K562 (cell line): ENCODE results near the gene SLC25A18. TPM values are rescaled to one million over a fixed set of nuclear protein-coding genes. Genes with fewer than 3 reads are reported as not detected.

Experiments used
- ASH1L ChIP-seq: fragments of 450-650 bp; IDR thresholded peaks from 2 replicates; pipeline ENCODE4 v1.6.1; 2018; ENCODE audit warnings: borderline replicate concordance, mild to moderate bottlenecking, low read depth; ENCODE audit not compliant: partially characterized antibody
- FOXJ2 ChIP-seq: fragments of 200-800 bp; sonication (Bioruptor generic); IDR thresholded peaks from 2 replicates; pipeline ENCODE4 v1.6.1; 2016; ENCODE audit warnings: missing genetic modification characterization, missing compliant biosample characterization
- HES1 ChIP-seq: fragments of 450-650 bp; IDR thresholded peaks from 2 replicates; pipeline ENCODE4 v1.6.1; 2016; ENCODE audit warnings: low read depth, mild to moderate bottlenecking, moderate library complexity
- NCOA6 ChIP-seq: fragments of 450-650 bp; IDR thresholded peaks from 2 replicates; pipeline ENCODE4 v1.6.1; 2017; ENCODE audit warnings: mild to moderate bottlenecking
- POLR2G ChIP-seq: fragments of 200-400 bp; formaldehyde crosslinking; IDR thresholded peaks from 2 replicates; pipeline ENCODE4 v1.6.1; 2017; ENCODE audit warnings: low read depth, mild to moderate bottlenecking, antibody characterized with exemption, low read length, moderate library complexity
- PREB ChIP-seq: sonication (generic); formaldehyde crosslinking; IDR thresholded peaks from 2 replicates; pipeline ENCODE4 v1.8.1; 2023; ENCODE audit warnings: mild to moderate bottlenecking, missing genetic modification reagents
- ZNF232 ChIP-seq: sonication (generic); formaldehyde crosslinking; IDR thresholded peaks from 2 replicates; pipeline ENCODE4 v1.8.0; 2022; ENCODE audit warnings: mild to moderate bottlenecking, missing genetic modification reagents
- ZNF311 ChIP-seq: fragments of 250-450 bp; sonication (Bioruptor Pico); IDR thresholded peaks from 2 replicates; pipeline ENCODE4 v1.4.0; 2020; ENCODE audit warnings: mild to moderate bottlenecking, moderate library complexity
- ZNF75A ChIP-seq: fragments of 450-650 bp; formaldehyde crosslinking; IDR thresholded peaks from 2 replicates; pipeline ENCODE4 v1.4.0; 2020; ENCODE audit warnings: mild to moderate bottlenecking
- polyA plus RNA-seq, 8 experiments: library from polyadenylated mRNA; depleted of rRNA in 4 of 8; stranded (reverse) in 5 of 8; unstranded in 3 of 8; fragments of >200 nt; fragmentation: Nextera tagmentation in 2 of 8; fragmentation: Illumina TruSeq in 1 of 8; extraction: Ambion mirVana in 2 of 8; extraction: Trizol in 1 of 8; gene quantifications; 2 replicates each; pipeline versions ENCODE4 v1.2.1 to v1.2.3, GENCODE V29; 2011 to 2014; ENCODE audit warnings: inconsistent platforms in 1 of 8, missing spikeins in 1 of 8
- total RNA-seq, 7 experiments: library from RNA; depleted of rRNA in 6 of 7; stranded (reverse); fragments of >200 nt in 6 of 7; fragmentation: Illumina TruSeq in 2 of 7; extraction: Trizol in 2 of 7; gene quantifications; 2 replicates each; pipeline versions ENCODE4 v1.2.1 to v1.2.3, GENCODE V29; 2011 to 2021; ENCODE audit warnings: low replicate concordance in 1 of 7
- TF ChIP-seq, protein P1 (sequence below): sonication (generic); IDR thresholded peaks from 2 replicates; pipeline ENCODE4 v1.6.1; 2016
- TF ChIP-seq, protein P2 (sequence below): fragments of 200-600 bp; sonication (generic); IDR thresholded peaks from one replicate; pipeline ENCODE4 v1.6.1; 2012; ENCODE audit warnings: mild to moderate bottlenecking, low read depth, low read length, inconsistent platforms

Gene SLC25A18
- total and polyA plus RNA-seq, 9 of the 15 experiments (the other 6 are each of a cell fraction or from before 2014, with no cell fraction given) = 0.04 TPM; not detected in 8

- TF ChIP-seq, protein P1, sequence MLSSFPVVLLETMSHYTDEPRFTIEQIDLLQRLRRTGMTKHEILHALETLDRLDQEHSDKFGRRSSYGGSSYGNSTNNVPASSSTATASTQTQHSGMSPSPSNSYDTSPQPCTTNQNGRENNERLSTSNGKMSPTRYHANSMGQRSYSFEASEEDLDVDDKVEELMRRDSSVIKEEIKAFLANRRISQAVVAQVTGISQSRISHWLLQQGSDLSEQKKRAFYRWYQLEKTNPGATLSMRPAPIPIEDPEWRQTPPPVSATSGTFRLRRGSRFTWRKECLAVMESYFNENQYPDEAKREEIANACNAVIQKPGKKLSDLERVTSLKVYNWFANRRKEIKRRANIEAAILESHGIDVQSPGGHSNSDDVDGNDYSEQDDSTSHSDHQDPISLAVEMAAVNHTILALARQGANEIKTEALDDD = peak; percentile 95
- TF ChIP-seq NCOA6 (no peak), ZNF232 (CRISPR knock-in tag) (no peak), ZNF75A (CRISPR knock-in tag) (no peak), FOXJ2 (tag) (peak; percentile 69), HES1 (0 out of 2 replicates have a peak, but pooled peaks have one; percentile 17), ZNF311 (CRISPR knock-in tag) (no peak), PREB (CRISPR knock-in tag) (0 out of 2 replicates have a peak, but pooled peaks have one; percentile 3), ASH1L (peak; percentile 45), POLR2G (no peak)
- TF ChIP-seq, protein P2, sequence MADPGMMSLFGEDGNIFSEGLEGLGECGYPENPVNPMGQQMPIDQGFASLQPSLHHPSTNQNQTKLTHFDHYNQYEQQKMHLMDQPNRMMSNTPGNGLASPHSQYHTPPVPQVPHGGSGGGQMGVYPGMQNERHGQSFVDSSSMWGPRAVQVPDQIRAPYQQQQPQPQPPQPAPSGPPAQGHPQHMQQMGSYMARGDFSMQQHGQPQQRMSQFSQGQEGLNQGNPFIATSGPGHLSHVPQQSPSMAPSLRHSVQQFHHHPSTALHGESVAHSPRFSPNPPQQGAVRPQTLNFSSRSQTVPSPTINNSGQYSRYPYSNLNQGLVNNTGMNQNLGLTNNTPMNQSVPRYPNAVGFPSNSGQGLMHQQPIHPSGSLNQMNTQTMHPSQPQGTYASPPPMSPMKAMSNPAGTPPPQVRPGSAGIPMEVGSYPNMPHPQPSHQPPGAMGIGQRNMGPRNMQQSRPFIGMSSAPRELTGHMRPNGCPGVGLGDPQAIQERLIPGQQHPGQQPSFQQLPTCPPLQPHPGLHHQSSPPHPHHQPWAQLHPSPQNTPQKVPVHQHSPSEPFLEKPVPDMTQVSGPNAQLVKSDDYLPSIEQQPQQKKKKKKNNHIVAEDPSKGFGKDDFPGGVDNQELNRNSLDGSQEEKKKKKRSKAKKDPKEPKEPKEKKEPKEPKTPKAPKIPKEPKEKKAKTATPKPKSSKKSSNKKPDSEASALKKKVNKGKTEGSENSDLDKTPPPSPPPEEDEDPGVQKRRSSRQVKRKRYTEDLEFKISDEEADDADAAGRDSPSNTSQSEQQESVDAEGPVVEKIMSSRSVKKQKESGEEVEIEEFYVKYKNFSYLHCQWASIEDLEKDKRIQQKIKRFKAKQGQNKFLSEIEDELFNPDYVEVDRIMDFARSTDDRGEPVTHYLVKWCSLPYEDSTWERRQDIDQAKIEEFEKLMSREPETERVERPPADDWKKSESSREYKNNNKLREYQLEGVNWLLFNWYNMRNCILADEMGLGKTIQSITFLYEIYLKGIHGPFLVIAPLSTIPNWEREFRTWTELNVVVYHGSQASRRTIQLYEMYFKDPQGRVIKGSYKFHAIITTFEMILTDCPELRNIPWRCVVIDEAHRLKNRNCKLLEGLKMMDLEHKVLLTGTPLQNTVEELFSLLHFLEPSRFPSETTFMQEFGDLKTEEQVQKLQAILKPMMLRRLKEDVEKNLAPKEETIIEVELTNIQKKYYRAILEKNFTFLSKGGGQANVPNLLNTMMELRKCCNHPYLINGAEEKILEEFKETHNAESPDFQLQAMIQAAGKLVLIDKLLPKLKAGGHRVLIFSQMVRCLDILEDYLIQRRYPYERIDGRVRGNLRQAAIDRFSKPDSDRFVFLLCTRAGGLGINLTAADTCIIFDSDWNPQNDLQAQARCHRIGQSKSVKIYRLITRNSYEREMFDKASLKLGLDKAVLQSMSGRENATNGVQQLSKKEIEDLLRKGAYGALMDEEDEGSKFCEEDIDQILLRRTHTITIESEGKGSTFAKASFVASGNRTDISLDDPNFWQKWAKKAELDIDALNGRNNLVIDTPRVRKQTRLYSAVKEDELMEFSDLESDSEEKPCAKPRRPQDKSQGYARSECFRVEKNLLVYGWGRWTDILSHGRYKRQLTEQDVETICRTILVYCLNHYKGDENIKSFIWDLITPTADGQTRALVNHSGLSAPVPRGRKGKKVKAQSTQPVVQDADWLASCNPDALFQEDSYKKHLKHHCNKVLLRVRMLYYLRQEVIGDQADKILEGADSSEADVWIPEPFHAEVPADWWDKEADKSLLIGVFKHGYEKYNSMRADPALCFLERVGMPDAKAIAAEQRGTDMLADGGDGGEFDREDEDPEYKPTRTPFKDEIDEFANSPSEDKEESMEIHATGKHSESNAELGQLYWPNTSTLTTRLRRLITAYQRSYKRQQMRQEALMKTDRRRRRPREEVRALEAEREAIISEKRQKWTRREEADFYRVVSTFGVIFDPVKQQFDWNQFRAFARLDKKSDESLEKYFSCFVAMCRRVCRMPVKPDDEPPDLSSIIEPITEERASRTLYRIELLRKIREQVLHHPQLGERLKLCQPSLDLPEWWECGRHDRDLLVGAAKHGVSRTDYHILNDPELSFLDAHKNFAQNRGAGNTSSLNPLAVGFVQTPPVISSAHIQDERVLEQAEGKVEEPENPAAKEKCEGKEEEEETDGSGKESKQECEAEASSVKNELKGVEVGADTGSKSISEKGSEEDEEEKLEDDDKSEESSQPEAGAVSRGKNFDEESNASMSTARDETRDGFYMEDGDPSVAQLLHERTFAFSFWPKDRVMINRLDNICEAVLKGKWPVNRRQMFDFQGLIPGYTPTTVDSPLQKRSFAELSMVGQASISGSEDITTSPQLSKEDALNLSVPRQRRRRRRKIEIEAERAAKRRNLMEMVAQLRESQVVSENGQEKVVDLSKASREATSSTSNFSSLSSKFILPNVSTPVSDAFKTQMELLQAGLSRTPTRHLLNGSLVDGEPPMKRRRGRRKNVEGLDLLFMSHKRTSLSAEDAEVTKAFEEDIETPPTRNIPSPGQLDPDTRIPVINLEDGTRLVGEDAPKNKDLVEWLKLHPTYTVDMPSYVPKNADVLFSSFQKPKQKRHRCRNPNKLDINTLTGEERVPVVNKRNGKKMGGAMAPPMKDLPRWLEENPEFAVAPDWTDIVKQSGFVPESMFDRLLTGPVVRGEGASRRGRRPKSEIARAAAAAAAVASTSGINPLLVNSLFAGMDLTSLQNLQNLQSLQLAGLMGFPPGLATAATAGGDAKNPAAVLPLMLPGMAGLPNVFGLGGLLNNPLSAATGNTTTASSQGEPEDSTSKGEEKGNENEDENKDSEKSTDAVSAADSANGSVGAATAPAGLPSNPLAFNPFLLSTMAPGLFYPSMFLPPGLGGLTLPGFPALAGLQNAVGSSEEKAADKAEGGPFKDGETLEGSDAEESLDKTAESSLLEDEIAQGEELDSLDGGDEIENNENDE = no peak
Measured at GRCh38 chr22:17638182-17638431, 74.8 kb downstream of the SLC25A18 start (continued).
